ENCODE results near the gene RPS21.
A peak's percentile ranks its signal among the peaks of the same experiment; 100 is the strongest.

RPS21 gene

DNA sequence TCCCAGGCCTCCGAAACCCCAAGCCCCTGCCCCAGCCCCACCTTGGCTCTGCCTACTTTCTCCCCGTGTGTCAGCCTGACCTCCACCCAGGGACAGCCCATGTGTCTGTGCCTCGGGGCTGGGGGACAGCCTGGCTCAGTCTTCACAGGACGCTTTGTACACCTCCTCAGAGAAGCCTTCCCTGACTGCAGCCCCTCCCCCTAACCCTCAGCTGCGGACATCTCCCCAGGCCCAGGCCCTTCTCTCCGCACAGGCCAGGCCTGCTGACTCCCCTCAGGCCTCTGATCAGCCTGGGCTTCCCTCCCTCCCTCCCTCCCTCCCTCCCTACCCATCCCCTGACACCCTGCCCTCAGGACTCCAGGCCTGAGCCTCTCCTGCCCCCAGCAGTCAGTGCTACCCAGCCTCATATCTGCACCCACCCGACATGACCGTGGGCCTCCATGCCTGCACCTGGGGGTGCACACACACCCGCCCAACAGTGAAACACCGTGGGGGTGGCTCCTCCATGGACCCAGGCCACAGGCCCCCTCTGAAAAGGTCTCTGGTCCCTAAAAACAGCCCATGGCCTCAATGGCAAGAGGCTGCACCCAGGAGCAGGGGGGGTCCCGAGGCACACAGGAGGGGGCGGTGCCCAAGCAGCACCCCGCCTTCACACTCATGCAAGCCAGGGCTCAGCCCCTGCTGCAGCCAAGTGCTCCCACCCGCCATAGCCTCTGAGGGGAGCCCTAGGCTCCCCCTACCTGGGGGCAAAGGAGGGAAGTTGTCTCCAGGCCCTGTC is 32.7 kb upstream of the RPS21 start:
- DNase-seq (ENCODE audit: low read depth): no peak

DNA sequence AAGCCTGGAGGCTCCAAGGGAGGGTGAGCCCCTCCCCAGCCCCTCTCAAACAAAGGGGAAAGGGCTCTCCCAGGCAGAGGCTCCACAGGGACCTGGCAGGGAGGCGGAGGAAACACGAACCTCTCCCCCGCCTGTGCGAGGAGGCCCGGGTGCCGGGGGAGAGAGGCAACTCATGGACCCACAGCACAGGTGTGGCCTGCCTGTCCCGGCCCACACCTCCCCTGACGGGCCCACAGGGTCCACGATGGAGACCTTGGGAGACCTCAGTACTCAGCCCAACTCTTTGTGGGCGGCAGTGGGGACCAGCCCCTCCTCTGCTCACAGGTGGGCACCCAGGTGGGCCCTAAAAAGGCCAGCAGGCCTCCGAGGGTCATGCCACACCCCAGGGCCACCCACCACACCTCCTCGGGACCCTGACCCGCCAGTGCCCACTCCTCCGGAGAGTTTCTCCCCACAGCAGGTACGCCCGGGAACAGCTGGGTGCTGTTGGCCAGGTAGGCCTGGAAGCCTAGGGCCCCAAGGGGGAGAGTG is 32.0 kb upstream of the RPS21 start:
- no peak for DNase-seq (ENCODE audit: low read depth)

DNA sequence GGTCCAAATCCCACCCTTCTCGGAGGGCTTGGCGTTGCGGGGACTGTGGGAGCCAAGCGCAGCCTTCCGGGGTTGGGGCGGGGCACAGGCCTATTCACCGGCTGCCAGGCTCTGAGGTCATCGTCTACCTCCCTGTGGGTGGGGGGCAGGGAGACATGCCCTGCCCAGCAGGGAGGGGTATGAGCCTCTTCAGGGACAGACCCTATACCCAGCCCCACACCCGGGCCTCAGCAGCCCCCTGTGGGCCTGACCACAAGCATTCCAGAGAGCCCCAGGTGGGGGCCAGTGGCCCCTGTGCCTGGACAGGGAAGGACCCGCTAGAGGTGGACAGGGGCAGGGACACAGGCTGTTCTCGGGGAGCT is 31.4 kb upstream of the RPS21 start:
- peak; percentile 29 for DNase-seq (ENCODE audit: low read depth)

DNA sequence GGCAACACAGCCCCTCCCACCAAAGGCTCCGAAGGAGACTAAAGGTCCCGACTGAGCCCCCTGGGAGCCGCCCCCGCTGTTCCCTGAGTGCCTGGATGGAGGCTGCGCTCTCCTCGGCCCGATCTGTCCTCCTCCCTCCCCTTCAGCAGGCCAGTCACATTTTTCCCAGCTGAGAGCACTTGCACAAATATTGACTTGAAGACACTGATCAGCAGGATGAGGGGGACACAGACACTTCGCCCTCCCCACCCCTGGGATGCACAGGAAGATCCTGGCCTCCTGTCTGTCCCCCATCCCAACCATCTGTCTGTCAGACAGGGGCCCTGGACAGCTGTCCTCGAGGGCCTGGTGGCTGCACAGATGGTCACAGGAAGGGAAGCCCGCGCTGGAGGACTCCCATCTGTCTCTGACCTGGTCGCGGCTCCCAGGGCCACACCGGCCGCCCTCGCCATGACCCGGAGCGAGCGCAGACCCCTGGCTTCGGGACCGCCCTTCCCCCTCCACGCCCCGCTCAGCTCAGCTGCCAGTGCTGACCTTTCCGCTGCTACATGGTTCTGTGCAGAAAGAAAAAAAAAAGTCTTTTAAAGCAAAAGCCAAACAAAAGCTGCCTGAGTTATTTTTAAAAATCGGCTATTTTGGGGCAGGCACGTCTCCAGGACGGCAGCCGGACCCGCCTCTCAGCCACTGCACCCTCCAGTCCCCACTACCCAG is 30.9 kb upstream of the RPS21 start:
- no peak for DNase-seq (ENCODE audit: low read depth)

DNA sequence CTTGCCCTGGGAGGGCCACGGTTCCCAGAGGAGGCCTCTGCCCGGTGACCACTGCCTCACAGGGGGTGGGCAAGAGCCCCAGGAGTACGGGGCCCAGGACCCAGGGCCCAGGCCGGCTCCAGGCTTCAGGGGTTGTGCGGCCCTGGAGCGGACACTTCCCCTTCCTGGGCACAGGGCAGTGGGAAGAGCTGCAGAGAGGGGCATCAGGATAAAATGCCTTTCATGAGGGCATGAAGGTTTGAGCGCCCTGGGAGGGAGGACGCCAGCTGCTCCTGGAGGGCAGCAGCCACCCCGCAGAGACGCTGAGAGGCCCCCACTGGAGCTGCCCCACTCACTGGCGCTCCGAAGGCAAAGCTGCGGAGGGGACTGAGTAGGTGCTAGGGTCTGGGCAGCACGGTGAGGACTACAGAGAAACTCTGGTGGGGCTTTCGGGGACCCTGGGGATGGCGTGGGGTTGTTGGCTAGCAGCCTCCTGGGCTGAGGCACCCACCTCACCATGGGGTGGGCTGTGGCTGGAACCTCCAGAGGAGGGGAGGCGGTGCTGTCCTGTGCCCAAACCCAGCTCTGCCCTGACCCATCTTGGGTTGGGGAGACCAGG is 30.2 kb upstream of the RPS21 start:
- DNase-seq (ENCODE audit: low read depth): no peak

DNA sequence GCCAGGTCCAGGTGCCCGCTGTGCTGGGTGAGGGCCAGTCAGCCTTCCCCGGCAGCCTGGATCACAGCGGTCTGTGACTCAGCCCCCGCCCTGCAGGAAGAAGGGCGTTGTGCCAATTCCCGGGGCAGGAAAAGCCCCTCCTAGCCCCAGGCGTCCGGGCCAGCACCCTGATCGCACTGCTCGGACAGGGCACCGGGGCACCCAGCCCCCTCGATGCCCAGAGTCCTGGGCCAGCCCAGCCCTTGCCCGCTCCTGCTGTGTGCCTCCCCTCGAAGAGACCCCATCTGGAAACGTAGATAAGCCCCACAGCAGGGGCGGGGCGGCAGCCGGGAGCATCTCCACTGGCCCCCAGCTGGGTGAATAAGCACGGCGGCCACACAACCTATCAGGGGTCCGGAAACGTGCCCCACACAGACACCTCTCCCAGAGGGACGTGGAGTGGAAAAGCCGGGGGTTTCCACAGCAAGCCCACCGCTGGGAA is 29.7 kb upstream of the RPS21 start:
- peak; percentile 59 for DNase-seq (ENCODE audit: low read depth)

DNA sequence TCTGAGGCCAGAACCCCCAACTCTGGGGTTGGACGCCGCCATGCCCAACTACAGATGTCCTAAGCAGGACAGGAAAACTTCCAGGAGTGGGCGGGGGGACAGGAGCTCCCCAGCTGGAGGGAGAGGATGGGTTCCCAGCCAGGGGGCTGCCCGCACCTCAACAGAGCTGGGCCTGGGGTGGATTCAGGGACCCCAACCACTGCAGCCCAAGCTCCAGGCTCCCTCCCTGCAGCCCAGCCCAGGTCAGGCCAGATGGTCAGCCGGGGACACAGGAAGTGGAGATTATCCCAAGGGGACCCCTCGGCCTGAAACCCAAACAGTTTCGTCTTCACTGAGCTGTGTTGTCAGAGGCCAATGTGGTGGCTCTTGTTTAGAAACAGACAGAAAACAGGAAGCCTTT is 29.2 kb upstream of the RPS21 start:
- no peak for DNase-seq (ENCODE audit: low read depth)

DNA sequence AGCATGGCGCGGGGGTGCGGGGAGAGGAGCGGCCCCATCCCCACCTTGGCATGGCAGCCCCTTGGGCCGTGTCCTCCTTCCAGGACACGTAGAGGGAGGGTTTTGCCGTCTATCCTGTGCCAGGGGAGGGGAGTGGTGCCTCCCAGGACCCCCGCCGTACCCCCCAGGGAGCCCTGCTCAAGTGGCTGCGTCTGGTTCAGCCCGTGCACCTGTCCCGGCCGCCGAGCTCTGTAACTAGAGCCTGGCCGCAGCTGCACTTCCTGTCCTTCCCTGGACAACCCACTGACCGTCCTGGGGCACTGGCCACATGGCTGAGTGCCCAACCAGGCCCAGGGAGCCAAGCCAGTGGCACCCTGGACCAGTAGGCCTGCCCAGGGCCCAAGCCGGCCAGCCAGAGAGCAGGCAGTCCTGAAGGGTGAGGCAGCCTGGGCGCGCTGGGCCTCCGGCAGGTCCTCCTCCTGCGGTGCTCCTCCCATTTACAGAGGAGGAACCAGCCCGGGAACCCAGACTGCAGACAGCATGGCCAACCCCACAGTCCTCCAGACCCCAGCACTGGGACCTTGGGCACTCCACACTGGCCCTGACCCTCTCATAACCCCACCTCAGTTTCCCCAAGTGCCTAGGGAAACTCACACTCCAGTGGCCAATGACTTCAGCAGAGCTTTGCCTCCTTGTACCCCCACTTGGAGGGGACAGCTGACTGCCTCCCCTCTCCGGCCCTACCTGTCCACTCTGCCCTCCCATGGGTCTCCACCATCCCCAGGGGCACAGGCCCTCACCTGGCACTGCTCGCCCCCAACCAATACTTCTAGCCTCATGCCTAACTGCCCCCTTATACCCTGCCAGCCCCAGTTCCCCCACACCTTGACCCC is 28.5 kb upstream of the RPS21 start:
- DNase-seq (ENCODE audit: low read depth): no peak

DNA sequence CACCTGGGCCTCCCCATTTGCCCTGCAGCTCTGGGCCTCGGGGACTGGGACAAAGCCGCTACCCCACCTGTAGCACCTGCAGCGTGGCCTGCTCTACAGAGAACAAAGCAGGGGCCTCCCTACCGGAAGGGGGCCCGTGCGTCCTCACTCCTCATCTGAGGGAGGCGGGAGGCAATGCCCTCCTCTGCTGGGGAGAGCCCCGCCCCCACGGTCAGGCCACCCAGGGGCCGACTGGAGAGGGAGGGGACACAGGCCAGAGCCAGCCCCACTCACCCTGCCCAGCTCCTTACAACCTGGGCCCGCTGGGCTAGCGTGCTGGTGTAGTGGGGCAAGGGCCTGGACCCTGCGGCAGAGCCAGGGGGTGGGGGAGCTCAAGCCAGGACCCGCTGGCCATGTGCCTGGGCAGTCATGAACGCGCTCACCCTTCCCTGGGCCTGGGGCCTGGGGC is 27.8 kb upstream of the RPS21 start:
- DNase-seq (ENCODE audit: low read depth): no peak

DNA sequence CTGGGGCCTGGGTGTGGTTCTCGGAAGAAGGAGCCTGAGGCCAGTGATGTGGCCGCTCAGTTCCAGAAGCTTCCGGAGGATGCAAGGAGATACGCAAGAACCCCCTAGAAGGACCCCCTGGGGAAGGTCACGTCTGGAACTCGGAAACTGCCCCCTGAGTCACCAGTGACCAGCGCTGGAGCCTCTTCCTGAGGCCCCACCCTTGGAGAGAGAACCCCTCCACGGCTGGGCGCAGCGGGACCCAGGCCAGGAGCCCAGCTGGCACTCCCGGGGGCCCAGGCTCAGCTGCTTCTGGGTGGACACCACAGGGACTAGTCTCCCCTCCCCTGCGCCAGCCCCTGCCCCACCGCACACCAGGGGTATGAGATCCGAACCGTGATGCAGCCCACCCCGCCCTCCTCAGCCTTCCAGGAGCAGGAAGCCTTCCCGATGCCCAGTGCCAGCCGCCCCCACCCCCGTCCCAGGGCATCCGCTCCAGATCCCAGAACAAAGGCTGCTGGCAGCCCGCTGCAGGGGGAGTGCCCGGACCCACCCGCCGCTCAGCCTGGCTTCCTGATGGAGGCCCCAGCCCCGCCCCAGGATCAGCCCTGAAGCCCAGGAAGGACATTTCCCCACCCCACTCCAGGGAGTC is 27.3 kb upstream of the RPS21 start:
- DNase-seq (ENCODE audit: low read depth): no peak

DNA sequence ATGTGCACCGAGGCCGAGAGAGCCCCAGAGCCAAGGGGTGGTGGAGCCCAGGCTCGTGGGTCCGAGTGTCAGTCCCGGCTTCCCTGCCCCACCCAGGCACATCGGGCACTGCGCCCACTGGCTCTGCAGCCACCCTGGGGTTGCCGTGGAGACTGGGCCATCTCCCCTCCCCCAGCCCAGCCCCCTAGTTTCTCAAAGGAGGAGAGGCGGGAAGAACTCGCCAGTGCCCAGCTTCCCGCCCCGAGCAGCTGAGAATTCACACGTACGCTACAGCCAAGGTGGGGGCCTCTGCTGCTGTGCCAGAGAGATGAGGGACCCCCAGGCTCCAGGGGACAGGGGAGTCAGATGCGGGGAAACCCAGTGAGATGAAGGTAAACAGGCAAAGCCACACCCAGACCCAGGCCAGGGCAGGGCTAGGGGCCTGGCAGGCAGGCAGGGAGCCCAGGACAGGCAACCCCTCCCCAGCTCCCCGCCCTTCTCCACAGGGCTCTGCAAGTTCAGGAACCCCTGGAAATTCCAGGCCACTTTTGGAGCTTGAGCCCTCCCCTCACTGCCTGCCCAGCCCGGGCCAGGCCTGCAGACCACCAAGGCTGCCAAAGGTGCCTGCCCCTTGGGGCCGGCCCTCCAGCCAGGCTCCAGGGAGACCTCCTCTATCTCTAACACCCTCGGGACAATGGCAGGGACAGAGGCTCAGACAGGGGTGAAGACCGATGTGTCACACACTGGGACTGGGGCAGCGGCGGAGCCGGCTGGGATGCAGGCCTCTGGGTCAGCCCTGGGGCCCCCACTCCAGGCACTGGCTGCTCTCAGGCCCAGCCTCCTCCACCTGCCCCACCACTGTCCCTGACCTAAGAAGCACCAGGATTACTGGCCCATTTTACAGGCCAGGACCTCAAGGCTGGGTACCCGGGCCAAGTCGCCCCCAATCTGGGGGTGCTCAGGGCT is 25.8 kb upstream of the RPS21 start:
- no peak for DNase-seq (ENCODE audit: low read depth)

DNA sequence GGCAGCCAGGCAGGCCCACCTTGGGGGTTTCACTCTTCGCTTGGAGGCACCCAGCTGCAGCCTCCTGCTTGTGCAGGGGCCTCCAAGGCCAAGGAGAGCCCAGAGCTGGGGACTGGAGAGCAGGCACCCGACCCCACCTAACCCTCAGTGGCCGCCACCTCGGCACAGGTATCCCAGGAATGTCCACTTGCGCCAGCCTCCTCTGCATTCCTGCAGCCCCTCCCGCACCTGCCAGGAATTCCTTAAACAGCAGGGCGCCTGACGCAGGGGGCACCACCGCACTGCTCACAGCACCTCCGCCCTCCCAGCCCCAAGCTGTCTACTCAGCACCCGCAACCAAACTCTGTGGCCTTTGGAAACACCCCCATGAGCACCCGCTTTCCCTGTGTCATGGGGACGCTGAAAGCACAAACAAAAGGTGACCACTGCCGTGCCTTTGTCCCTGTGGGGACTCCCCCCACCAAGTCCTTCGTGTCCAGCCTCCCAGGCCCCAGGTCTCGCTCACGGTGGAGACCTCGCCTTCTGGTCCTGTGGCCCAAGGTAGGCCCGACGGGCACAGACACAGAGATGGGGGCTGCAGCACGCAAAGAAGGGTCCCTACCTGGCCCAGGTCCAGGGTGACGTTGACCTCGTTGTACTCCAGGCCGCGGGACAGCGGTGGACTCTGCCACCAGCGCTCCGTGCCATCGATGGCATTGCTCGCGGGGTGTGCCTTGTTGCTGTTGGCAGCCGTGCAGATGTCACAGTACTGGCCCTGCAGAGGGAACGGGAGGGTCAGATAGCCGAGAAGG is 24.9 kb upstream of the RPS21 start:
- no peak for DNase-seq (ENCODE audit: low read depth)

DNA sequence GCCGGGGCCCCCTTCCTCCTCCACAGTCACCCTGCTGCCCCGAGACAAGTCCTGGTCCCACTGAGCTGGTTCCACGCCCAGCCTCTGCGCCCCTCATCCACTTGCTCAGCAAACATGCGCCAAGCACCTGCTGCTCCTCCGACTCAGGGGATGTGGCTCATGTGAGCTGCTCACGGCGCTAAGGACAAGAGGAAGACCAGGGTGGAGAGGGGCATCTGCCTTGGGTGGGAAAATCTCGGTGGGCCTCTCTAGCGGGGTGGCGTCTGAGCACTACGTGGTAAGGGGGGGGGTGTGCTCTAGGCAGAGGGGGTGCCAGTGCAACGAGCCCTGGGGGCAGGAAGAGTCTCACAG is 24.3 kb upstream of the RPS21 start:
- no peak for DNase-seq (ENCODE audit: low read depth)

DNA sequence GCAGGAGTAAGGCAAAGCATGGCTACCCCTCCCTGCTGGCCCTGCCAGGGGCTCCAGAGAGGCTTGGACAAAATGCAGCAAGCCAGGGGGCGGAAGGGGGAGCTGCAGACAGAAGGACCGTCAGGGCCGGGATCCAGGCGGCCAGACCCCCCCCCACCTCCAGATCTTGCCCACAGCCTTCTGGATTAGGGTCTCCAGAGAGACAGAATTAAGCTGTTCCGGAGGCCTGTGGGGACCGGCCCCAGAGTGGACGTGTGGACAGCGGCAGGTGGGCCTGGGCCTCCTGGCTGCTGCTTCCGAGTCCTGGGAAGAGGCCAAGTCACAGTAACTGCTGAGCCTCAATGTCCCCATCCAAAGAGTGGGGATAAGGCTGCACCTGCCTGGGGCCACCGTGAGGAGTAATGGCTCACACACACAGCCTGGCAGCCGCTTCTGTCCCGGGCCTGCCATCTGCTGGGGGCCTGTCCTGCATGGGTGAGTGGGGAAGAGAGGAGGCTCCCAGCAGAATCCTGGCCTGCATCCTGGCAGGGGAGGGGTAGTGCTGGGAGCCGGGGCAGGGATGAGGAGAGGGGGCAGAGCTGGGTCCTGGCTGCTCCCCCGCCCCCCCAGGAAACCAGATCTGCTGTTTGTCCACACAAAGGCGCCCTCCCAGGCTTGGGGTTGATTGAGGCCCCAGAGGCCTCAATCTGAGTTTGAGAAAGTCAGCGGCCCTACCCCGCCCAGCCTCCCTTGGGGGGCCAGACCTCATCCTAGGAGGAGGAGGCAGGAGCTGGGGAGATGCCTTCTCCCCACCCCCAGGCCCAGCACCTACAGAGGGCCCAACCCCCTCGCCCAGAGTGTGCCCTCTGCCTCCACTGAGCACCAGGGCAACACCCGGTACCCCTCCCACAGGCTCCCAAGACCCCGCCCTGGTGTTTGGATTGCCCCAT is 23.6 kb upstream of the RPS21 start:
- no peak for DNase-seq (ENCODE audit: low read depth)

DNA sequence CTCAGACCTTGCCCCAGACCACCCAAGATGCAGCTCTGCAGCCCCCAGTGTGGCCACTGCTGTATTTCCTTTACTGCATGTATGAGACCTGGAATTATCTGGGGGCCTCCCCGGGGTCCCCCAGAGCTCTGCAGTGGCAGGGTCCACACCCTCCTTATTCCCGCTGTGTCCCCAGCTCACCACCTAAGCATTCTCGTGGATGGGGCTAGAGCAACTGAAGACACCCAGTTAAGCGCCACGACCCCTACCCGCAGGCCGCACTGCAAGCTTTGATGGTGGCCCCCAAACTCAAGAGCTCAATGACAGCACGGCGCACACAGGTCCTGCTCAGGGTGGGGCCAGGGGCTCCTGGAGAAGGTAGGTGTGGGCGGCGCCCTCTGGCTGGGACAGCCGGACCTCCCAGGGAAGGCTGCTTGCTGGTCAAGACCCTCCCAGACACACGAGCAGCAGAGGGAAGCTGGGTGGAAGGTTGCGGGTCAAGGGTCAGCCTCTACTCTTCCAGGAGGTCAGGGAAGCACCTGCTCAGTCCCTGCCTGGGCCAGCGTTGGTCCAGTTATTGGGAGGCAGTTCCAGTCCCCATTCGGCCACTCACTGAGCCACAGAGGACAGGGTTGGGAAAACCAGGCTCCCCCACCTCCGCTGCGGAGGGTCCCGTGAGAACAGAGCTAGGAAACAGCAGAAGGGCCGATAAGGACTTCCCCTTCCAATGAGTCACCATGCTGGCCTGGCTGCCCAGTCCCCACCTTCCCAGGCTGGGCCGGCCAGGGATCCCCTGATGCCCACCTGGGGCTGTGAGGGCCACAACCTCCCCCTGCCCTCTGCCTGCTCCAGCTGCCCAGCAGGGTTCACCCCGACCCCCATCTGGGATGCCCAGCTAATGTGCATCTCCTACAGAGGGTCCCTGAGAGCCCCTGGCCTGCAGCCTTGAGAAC is 22.7 kb upstream of the RPS21 start:
- DNase-seq (ENCODE audit: low read depth): no peak

DNA sequence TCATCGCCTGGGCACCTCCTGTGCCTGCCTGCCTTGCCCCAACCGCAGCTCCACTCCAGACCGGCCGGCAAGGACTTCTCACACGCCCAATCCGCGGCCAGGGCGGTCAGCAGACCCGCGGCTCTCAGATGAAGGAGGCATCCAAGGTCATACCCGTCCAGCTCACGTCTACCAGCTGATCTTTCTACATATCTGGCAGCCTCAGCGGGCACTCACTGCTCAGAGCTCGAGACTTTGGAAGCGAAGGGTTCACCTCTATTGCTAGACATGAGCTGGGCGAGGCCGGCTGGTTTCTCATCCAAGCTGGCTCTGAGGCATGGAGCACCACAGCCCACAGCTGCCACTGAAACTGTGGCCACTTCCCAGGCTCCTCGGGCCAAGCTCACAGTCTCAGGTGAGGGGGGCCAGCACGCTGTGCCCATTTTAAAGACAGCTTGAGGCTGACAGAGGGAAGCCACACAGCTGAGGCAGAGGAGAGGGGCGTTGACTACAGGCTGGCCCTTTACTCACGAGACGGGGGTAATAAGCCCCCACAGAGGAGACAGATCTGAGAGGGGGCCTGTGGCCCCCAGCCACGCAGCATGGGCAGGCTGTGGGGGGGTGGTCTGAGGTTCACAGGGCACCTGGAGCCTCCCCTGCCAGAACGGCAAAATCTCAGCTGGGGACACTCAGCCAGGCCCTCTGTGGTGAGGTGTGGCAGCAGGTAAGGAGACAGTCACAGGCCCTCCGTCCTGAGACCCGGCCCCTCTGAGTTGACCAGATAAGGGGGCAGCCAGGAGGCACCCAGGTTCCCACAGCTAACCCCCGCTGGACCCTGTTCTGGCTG is 21.8 kb upstream of the RPS21 start:
- DNase-seq (ENCODE audit: low read depth): no peak
